Endodermal cell (in vitro differentiated cells): ENCODE measurements around the gene OBSCN. TPM values are rescaled to one million over a fixed set of nuclear protein-coding genes. Genes with fewer than 3 reads are reported as not detected.

Experiments used
- DNase-seq: peaks from one replicate; pipeline ENCODE4 v3.0.0-alpha.2; 2017
- H3K27ac ChIP-seq: 2 replicates; pipeline ENCODE4 v1.5.1; 2013; ENCODE audit warnings: mild to moderate bottlenecking, low read depth, low read length, moderate library complexity
- H3K27me3 ChIP-seq: 2 replicates; pipeline ENCODE4 v1.6.1; 2013; ENCODE audit warnings: mild to moderate bottlenecking, low read length, moderate library complexity; ENCODE audit not compliant: insufficient read depth, control insufficient read depth, poor library complexity, severe bottlenecking
- H3K36me3 ChIP-seq: 2 replicates; pipeline ENCODE4 v1.7.0; 2013; ENCODE audit warnings: mild to moderate bottlenecking, low read length, moderate library complexity; ENCODE audit not compliant: control insufficient read depth, insufficient read depth
- H3K4me1 ChIP-seq: one replicate; pipeline ENCODE4 v1.7.0; 2013; ENCODE audit warnings: low read length; ENCODE audit not compliant: control insufficient read depth, insufficient read depth
- H3K4me3 ChIP-seq: 2 replicates; pipeline ENCODE4 v1.5.1; 2013; ENCODE audit warnings: mild to moderate bottlenecking, low read length, moderate library complexity
- H3K9ac ChIP-seq: 2 replicates; pipeline ENCODE4 v1.6.1; 2013; ENCODE audit warnings: mild to moderate bottlenecking, low read length, moderate library complexity; ENCODE audit not compliant: poor library complexity, severe bottlenecking; ENCODE audit errors: extremely low read depth
- H3K9me3 ChIP-seq: 2 replicates; pipeline ENCODE4 v1.6.1; 2013; ENCODE audit warnings: mild to moderate bottlenecking, low read length, moderate library complexity; ENCODE audit not compliant: control insufficient read depth
- H3K27ac Mint-ChIP-seq: 2 replicates; pipeline ENCODE4 v1.8.0; 2020; ENCODE audit warnings: mixed read lengths
- H3K27me3 Mint-ChIP-seq: 2 replicates; pipeline ENCODE4 v1.8.0; 2021; ENCODE audit warnings: mild to moderate bottlenecking, mixed read lengths; ENCODE audit not compliant: insufficient read depth
- H3K36me3 Mint-ChIP-seq: 2 replicates; pipeline ENCODE4 v1.8.0; 2020; ENCODE audit warnings: low read depth, mixed read lengths
- H3K4me1 Mint-ChIP-seq: 2 replicates; pipeline ENCODE4 v1.8.0; 2020; ENCODE audit warnings: mixed read lengths
- H3K4me3 Mint-ChIP-seq: 2 replicates; pipeline ENCODE4 v1.8.0; 2020; ENCODE audit warnings: mild to moderate bottlenecking, moderate library complexity, mixed read lengths
- H3K9me3 Mint-ChIP-seq: 2 replicates; pipeline ENCODE4 v1.8.0; 2020; ENCODE audit warnings: mild to moderate bottlenecking, mixed read lengths
- CTCF ChIP-seq: fragments of 200-600 bp; sonication (generic); conservative IDR thresholded peaks from 2 replicates; pipeline ENCODE4 v1.5.0; 2021; ENCODE audit warnings: antibody characterized with exemption, mild to moderate bottlenecking
- WGBS, 2 experiments: methylation state at CpG; one replicate each; pipeline versions ENCODE4 v1.1.5 to v1.1.7; 2013; ENCODE audit warnings: missing lambda C conversion rate in 2 of 2, mixed read lengths in 1 of 2; ENCODE audit not compliant: insufficient coverage in 1 of 2, insufficient read length in 1 of 2; 5-methylcytosine and 5-hydroxymethylcytosine counted together
- total RNA-seq, 2 donors: library from RNA; stranded (reverse); fragmentation: NEBNext Ultra II Directional in 1 of 2; extraction: Animal tissue kit (Norgen Biotek cat#: 25700) in 1 of 2; gene quantifications; 2 replicates in 1 of 2; 3 replicates in 1 of 2; pipeline ENCODE4 v1.2.1, GENCODE V29; 2021

Gene OBSCN
- total RNA-seq, 2 donors from 2014 or later: 53.7 to 68.9 TPM

GRCh38 chr1:228215663-228216116 is 7.8 kb downstream of the OBSCN start:
- WGBS, 2 experiments: 96 to 97% methylated on average over 10 to 13 of the region's 13 CpGs
- no peak overlapping the region for H3K4me3 Mint-ChIP-seq
- no peaks in the 10 kb centered on the region for H3K9me3 ChIP-seq
- TF ChIP-seq CTCF: no peak
- peaks cover 19% of the 10 kb centered on the region for H3K27me3 Mint-ChIP-seq
- DNase-seq: no peak
- H3K36me3 ChIP-seq: peaks cover 30% of the 10 kb centered on the region
- no peaks in the 10 kb centered on the region for H3K27me3 ChIP-seq
- peaks cover 7% of the 10 kb centered on the region for H3K4me1 Mint-ChIP-seq
- H3K4me3 ChIP-seq: no peak overlapping the region
- peaks cover 41% of the 10 kb centered on the region for H3K36me3 Mint-ChIP-seq
- no peak overlapping the region for H3K9ac ChIP-seq
- H3K27ac ChIP-seq: no peak overlapping the region
- peaks cover 2% of the 10 kb centered on the region for H3K9me3 Mint-ChIP-seq
- H3K27ac Mint-ChIP-seq: no peak overlapping the region
- peaks cover 5% of the 10 kb centered on the region for H3K4me1 ChIP-seq

GRCh38 chr1:228216371-228217320 is 8.8 kb downstream of the OBSCN start:
- no peak overlapping the region for H3K4me3 ChIP-seq
- no peak for TF ChIP-seq CTCF
- no peaks in the 10 kb centered on the region for H3K9me3 ChIP-seq
- Mint-ChIP-seq H3K9me3 (no peaks in the 10 kb centered on the region), H3K27me3 (peaks cover 9% of the 10 kb centered on the region), H3K4me3 (no peak overlapping the region), H3K4me1 (peaks cover 7% of the 10 kb centered on the region), H3K27ac (no peak overlapping the region), H3K36me3 (peaks cover 48% of the 10 kb centered on the region)
- DNase-seq: no peak
- H3K9ac ChIP-seq: no peak overlapping the region
- no peak overlapping the region for H3K27ac ChIP-seq
- H3K27me3 ChIP-seq: no peaks in the 10 kb centered on the region
- WGBS, 2 experiments: 93 to 96% methylated on average over 32 to 53 of the region's 53 CpGs
- H3K4me1 ChIP-seq: peaks cover 5% of the 10 kb centered on the region
- H3K36me3 ChIP-seq: peaks cover 31% of the 10 kb centered on the region

- no peak overlapping the region for H3K4me3 ChIP-seq
- H3K4me1 ChIP-seq: peaks cover 5% of the 10 kb centered on the region
- Mint-ChIP-seq H3K9me3 (no peaks in the 10 kb centered on the region), H3K27ac (peak overlapping the region; percentile 81), H3K4me1 (peaks cover 7% of the 10 kb centered on the region), H3K36me3 (peaks cover 58% of the 10 kb centered on the region), H3K27me3 (peaks cover 2% of the 10 kb centered on the region), H3K4me3 (no peak overlapping the region)
- peak; percentile 75 for TF ChIP-seq CTCF
- no peaks in the 10 kb centered on the region for H3K9me3 ChIP-seq
- no peak overlapping the region for H3K27ac ChIP-seq
- no peak overlapping the region for H3K9ac ChIP-seq
- WGBS, 2 experiments: 77 to 90% methylated on average over 8 to 14 of the region's 14 CpGs
- DNase-seq: peak; percentile 65
- peaks cover 37% of the 10 kb centered on the region for H3K36me3 ChIP-seq
- H3K27me3 ChIP-seq: no peaks in the 10 kb centered on the region
Measured at GRCh38 chr1:228217551-228218344, 9.9 kb downstream of the OBSCN start.
